Liver (tissue), 9 donors: ENCODE data around the gene CATSPER1. TPM values are rescaled to one million over a fixed set of nuclear protein-coding genes. Genes with fewer than 3 reads are reported as not detected.

Experiments
- DNase-seq: peaks from one replicate; pipeline ENCODE4 v3.0.0-alpha.2; 2017; ENCODE audit warnings: low spot score
- H3K27ac ChIP-seq, 2 donors: one replicate each; pipeline ENCODE4 v1.7.0; 2013; ENCODE audit warnings: inconsistent platforms in 2 of 2, low read length in 2 of 2, control low read depth in 1 of 2, low read depth in 1 of 2, mild to moderate bottlenecking in 1 of 2
- H3K27me3 ChIP-seq, 4 donors: one replicate each; pipeline versions ENCODE4 v1.6.1 to v1.7.0; 2013; ENCODE audit warnings: low read length in 3 of 4, inconsistent platforms in 1 of 4, mild to moderate bottlenecking in 1 of 4, moderate library complexity in 1 of 4; ENCODE audit not compliant: control insufficient read depth in 4 of 4, insufficient read depth in 4 of 4
- H3K36me3 ChIP-seq, 4 donors: one replicate each; pipeline versions ENCODE4 v1.6.1 to v1.7.0; 2013; ENCODE audit warnings: low read length in 3 of 4, mild to moderate bottlenecking in 3 of 4, low read depth in 1 of 4, moderate library complexity in 1 of 4; ENCODE audit not compliant: control insufficient read depth in 4 of 4, insufficient read depth in 3 of 4
- H3K4me1 ChIP-seq, 4 donors: one replicate each; pipeline versions ENCODE4 v1.6.1 to v1.7.0; 2013; ENCODE audit warnings: low read length in 3 of 4, mild to moderate bottlenecking in 3 of 4, moderate library complexity in 1 of 4; ENCODE audit not compliant: control insufficient read depth in 4 of 4, insufficient read depth in 4 of 4
- H3K4me3 ChIP-seq, 3 donors: one replicate each; pipeline versions ENCODE4 v1.6.1 to v1.7.0; 2013; ENCODE audit warnings: low read length in 3 of 3, control low read depth in 1 of 3, low read depth in 1 of 3, mild to moderate bottlenecking in 1 of 3
- H3K9ac ChIP-seq, 2 donors: one replicate each; pipeline ENCODE4 v1.7.0; 2013; ENCODE audit warnings: low read length in 2 of 2, mild to moderate bottlenecking in 2 of 2, moderate library complexity in 2 of 2, control low read depth in 1 of 2, low read depth in 1 of 2
- H3K9me3 ChIP-seq, 4 donors: one replicate each; pipeline versions ENCODE4 v1.6.1 to v1.7.0; 2013; ENCODE audit warnings: low read length in 3 of 4; ENCODE audit not compliant: control insufficient read depth in 4 of 4
- EGR1 ChIP-seq, 2 donors: IDR thresholded peaks; 2 replicates each; pipeline ENCODE4 v1.6.1; 2016 to 2018; ENCODE audit warnings: antibody characterized with exemption in 2 of 2, low read depth in 2 of 2
- FOXA1 ChIP-seq: IDR thresholded peaks from 2 replicates; pipeline ENCODE4 v1.6.1; 2016; ENCODE audit warnings: antibody characterized with exemption
- GABPA ChIP-seq, 2 donors: IDR thresholded peaks in 1 of 2; conservative IDR thresholded peaks in 1 of 2; 2 replicates each; pipeline ENCODE4 v1.6.1; 2016; ENCODE audit warnings: antibody characterized with exemption in 2 of 2, mild to moderate bottlenecking in 1 of 2, moderate library complexity in 1 of 2
- HNF4G ChIP-seq: IDR thresholded peaks from 2 replicates; pipeline ENCODE4 v1.6.1; 2016; ENCODE audit warnings: antibody characterized with exemption
- MAX ChIP-seq: IDR thresholded peaks from 2 replicates; pipeline ENCODE4 v1.6.1; 2016; ENCODE audit warnings: antibody characterized with exemption
- NR2F2 ChIP-seq: IDR thresholded peaks from 2 replicates; pipeline ENCODE4 v1.6.1; 2016; ENCODE audit warnings: antibody characterized with exemption
- RAD21 ChIP-seq, 2 donors: IDR thresholded peaks; 2 replicates each; pipeline ENCODE4 v1.6.1; 2016; ENCODE audit warnings: antibody characterized with exemption in 2 of 2, mild to moderate bottlenecking in 2 of 2
- REST ChIP-seq: IDR thresholded peaks from 2 replicates; pipeline ENCODE4 v1.6.1; 2016; ENCODE audit warnings: antibody characterized with exemption, mild to moderate bottlenecking
- RXRA ChIP-seq, 2 donors: IDR thresholded peaks; 2 replicates each; pipeline ENCODE4 v1.6.1; 2017 to 2018; ENCODE audit warnings: antibody characterized with exemption in 2 of 2, mild to moderate bottlenecking in 1 of 2
- SP1 ChIP-seq: IDR thresholded peaks from 2 replicates; pipeline ENCODE4 v1.6.1; 2018; ENCODE audit warnings: antibody characterized with exemption, mild to moderate bottlenecking
- TAF1 ChIP-seq: conservative IDR thresholded peaks from 2 replicates; pipeline ENCODE4 v1.6.1; 2016; ENCODE audit warnings: antibody characterized with exemption, mild to moderate bottlenecking
- ZBTB33 ChIP-seq: IDR thresholded peaks from 2 replicates; pipeline ENCODE4 v1.6.1; 2016; ENCODE audit warnings: antibody characterized with exemption
- WGBS: extraction: QIAGEN DNeasy Blood & Tissue Kit; methylation state at CpG from one replicate; pipeline ENCODE4 v1.1.7; 2013; 5-methylcytosine and 5-hydroxymethylcytosine counted together
- polyA plus RNA-seq, 2 donors: library from polyadenylated mRNA; stranded (reverse) in 1 of 2; unstranded in 1 of 2; fragments of 200-250 nt in 1 of 2; fragments of >200 nt in 1 of 2; fragmentation: Nextera tagmentation in 1 of 2; extraction: Ambion mirVana in 1 of 2; gene quantifications; one replicate each; pipeline versions ENCODE4 v1.2.1 to v1.2.3, GENCODE V29; 2013 to 2015
- total RNA-seq, 2 donors: library from RNA; depleted of rRNA; stranded (reverse); fragments of >200 nt; gene quantifications; one replicate each; pipeline ENCODE4 v1.2.3, GENCODE V29; 2014
- TF ChIP-seq, protein P1 (sequence below): IDR thresholded peaks from 2 replicates; pipeline ENCODE4 v1.6.1; 2016; ENCODE audit warnings: antibody characterized with exemption
- TF ChIP-seq, protein P2 (sequence below): fragments of 150-350 bp; IDR thresholded peaks from 2 replicates; pipeline ENCODE4 v1.5.1; 2017; ENCODE audit warnings: improper control_type of control experiment, low read depth, low read length; ENCODE audit not compliant: missing input control
- donor health status: healthy.
- donor health status: healthy.
- donor health status: healthy.
- donor health status: healthy.
- donor health status: healthy.

Gene CATSPER1
- total and polyA plus RNA-seq, 4 donors: 0.17 TPM; not detected in 3

DNA sequence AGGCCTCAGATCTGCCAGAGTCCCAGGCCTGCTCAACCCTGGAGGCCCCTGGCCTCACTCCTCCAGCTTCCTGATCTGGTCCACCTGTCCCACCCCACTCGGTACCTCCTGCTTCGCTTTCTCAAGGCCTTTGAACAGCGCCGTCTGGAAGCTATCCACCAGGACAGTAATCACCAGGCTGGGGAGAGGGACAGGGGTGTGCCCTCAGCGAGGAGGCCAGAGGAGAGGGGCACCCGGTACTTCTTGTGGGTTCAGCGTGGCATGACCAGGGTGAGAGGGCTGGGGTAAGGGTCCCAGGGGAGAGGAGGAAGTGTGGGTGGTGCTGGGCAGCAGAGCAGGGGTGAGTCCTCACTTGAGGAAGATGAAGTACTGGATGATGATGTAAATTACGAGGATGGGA lies 6.1 kb downstream of the CATSPER1 start:
- 79% methylated on average over 8 of the region's 8 CpGs for WGBS

More for the DNA sequence above, 6.1 kb downstream of the CATSPER1 start:
- no peak for TF ChIP-seq GABPA (IDR thresholded peaks at IDR 0.05 in 1 of 2, conservative IDR thresholded peaks at IDR 0.05 in 1 of 2)
- TF ChIP-seq SP1: no peak
- TF ChIP-seq TAF1: no peak
- no peak for TF ChIP-seq ZBTB33
- no peak for TF ChIP-seq FOXA1
- TF ChIP-seq, protein P1, sequence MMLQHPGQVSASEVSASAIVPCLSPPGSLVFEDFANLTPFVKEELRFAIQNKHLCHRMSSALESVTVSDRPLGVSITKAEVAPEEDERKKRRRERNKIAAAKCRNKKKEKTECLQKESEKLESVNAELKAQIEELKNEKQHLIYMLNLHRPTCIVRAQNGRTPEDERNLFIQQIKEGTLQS: no peak
- TF ChIP-seq EGR1 (IDR thresholded peaks at IDR 0.05; ENCODE audit: low read depth in 2 of 2): no peak
- no peak for TF ChIP-seq NR2F2
- no peak for TF ChIP-seq RAD21 (IDR thresholded peaks at IDR 0.05)
- no peak for TF ChIP-seq RXRA (IDR thresholded peaks at IDR 0.05)
- TF ChIP-seq REST: no peak
- TF ChIP-seq HNF4G: no peak
- TF ChIP-seq MAX: no peak
- TF ChIP-seq, protein P2, sequence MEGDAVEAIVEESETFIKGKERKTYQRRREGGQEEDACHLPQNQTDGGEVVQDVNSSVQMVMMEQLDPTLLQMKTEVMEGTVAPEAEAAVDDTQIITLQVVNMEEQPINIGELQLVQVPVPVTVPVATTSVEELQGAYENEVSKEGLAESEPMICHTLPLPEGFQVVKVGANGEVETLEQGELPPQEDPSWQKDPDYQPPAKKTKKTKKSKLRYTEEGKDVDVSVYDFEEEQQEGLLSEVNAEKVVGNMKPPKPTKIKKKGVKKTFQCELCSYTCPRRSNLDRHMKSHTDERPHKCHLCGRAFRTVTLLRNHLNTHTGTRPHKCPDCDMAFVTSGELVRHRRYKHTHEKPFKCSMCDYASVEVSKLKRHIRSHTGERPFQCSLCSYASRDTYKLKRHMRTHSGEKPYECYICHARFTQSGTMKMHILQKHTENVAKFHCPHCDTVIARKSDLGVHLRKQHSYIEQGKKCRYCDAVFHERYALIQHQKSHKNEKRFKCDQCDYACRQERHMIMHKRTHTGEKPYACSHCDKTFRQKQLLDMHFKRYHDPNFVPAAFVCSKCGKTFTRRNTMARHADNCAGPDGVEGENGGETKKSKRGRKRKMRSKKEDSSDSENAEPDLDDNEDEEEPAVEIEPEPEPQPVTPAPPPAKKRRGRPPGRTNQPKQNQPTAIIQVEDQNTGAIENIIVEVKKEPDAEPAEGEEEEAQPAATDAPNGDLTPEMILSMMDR: no peak
- H3K9ac ChIP-seq: no peak overlapping the region
- no peaks in the 10 kb centered on the region for H3K36me3 ChIP-seq
- DNase-seq: no peak
- H3K4me3 ChIP-seq: no peak overlapping the region
- no peak overlapping the region for H3K27ac ChIP-seq
- no peaks in the 10 kb centered on the region for H3K9me3 ChIP-seq
- H3K4me1 ChIP-seq: peaks cover 0 to 7% (median 3%) of the 10 kb centered on the region in 4 donors
- H3K27me3 ChIP-seq: no peaks in the 10 kb centered on the region
